Activated naive CD4-positive, alpha-beta T cell treated with anti-CD3 and anti-CD28 coated beads, Interleukin-2, amount 50 U/mL, for 16 hours (primary cell): ENCODE data around the gene BRSK1.

Source experiments
- DNase-seq: peaks from one replicate; pipeline ENCODE4 v3.0.0-alpha.2; 2020

Gene BRSK1

DNA sequence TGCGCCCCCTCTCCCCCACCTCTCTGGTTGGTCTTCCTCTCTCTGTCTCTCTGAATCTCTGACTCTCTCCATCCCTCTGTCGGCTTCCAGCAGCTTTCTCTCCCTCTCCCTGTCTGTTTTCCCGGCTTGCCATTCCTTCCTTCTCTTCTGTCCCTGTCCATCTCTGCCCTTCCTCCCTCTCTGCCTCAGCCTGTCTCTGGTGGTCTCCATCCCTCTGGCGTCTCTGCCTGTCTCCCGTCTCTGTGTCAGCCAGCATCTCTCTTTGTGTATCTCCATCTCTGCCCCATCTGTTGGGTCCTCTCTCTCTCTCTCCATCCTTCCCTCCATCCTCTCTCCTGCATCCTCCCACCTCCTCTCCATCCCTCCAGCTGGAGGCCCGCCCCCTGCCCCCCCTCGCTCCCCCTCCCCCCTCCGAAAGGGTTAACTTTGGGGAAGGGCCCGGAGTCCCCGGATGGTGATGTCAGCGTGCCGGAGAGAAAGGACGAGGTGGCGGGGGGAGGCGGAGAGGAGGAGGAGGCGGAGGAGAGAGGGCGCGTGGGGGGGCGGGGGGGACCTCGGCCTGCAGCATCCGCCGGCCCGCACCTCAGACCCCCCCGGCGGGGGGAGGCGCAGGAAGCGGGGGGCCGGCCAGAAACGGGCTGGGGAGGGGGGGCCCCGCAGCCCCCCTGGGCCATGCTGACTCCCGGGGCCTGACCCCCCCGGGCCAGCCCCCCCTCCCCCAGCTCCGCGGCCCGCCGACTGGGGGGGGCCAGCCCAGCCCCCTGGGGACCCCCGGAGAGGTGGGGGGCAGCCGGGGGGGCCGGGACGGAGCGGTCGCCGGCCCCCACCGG lies at the start of gene BRSK1:
BRSK1 (plus strand) TSS at position 450 of the 830 bp plus-strand sequence. CDS start 446 bp downstream, outside the sequence.
- peak; percentile 59 for DNase-seq

DNA sequence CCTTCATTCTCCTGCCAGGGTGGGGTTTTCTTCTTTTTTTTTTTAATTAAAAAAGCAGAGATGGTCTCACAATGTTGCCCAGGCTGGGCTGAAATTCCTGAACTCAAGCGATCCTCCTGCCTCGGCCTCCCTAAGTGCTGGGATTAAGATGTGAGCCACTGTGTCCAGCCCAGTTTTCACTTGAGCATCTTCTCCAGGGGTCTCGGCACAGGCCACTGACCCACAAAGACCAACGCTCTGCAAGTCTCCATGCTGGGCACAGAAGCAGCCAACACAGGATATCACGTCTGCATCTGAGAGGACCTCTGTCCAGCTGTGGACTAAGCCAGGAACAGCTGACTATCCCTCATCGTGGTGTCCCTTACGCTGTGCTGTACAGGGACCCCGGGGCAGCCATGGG lies 45.8 kb upstream of the BRSK1 start:
- no peak for DNase-seq

- no peak for DNase-seq
Observed at GRCh38 chr19:55239004-55239403, 44.8 kb upstream of the BRSK1 start.

DNA sequence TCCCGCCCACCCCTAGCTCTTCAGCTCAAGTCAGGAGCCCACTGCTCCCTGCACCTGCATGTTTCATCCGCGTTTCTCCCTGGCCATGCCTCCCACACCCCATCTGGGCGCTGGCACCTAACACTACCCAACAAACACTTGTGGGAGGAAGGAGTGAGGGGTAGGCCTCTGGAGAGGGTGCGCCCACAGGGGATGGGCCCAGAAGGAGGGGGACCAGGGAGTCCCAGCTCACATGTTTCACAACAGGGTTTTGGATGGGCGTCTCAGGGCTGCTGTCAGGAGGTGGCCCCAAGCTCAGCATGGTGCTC lies 43.1 kb upstream of the BRSK1 start:
- no peak for DNase-seq

GRCh38 chr19:55241143-55241934 lies 42.5 kb upstream of the BRSK1 start:
- DNase-seq = no peak

- no peak for DNase-seq
Observed at GRCh38 chr19:55241935-55242464, 41.8 kb upstream of the BRSK1 start.

DNA sequence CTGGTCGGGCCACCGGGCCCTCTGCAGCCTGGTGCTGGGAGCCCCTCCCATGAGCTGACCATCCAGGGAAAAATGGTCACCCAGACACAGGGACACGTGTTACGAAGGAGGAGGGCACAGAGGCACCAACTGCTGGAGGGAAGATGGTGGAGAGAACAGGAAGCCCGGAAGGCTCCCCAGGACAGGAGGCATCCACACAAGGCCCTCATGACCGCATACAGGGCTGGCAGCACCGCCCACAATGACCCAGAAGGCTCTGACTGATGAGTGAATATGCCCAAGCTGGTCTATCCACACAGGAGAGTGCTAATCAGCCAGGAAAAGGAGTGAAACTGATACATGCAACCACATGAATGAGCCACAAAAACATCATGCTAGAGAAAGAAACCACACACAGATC lies 41.3 kb upstream of the BRSK1 start:
- no peak for DNase-seq

GRCh38 chr19:55244004-55244680 lies 39.7 kb upstream of the BRSK1 start:
- DNase-seq = no peak

DNA sequence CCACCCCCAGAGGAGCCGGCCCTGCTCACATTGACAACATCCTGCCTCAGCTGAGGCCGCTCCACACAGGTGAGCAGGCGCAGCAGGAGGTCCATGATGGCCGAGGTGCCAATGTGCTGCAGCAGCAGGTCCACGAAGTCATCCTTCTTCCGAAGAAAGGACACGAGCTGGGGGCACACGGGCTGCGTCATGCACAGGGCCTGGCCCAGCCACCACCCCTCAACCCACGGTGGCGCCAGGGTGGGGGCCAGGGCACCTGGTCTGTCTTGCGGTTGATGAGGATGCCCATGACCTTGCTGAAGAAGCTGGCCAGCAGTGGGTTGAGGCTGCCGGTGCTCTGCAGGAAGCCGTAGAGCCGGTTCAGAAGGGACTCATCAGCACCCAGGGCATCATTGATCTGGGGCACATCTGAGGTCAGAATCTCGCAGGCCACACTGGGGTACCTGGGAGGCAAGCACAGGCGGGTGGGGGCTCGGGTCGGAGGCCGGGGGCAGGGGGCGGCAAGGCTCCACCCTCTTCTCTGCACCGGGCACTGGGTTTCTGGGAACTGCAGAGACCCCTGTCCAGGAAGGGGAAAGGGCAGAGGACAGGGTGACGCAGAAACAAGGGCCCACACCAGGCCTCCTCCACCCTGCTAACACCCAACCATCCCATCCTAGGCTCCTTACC lies 38.4 kb upstream of the BRSK1 start:
- no peak for DNase-seq

- DNase-seq = no peak
Observed at GRCh38 chr19:55246462-55247451, 37.0 kb upstream of the BRSK1 start.

- DNase-seq = no peak
Observed at GRCh38 chr19:55247621-55248099, 36.1 kb upstream of the BRSK1 start.

- no peak for DNase-seq
Observed at GRCh38 chr19:55248166-55248675, 35.6 kb upstream of the BRSK1 start.

GRCh38 chr19:55248704-55249103 lies 35.1 kb upstream of the BRSK1 start:
- no peak for DNase-seq

GRCh38 chr19:55249841-55250240 lies 34.0 kb upstream of the BRSK1 start:
- DNase-seq = no peak

DNA sequence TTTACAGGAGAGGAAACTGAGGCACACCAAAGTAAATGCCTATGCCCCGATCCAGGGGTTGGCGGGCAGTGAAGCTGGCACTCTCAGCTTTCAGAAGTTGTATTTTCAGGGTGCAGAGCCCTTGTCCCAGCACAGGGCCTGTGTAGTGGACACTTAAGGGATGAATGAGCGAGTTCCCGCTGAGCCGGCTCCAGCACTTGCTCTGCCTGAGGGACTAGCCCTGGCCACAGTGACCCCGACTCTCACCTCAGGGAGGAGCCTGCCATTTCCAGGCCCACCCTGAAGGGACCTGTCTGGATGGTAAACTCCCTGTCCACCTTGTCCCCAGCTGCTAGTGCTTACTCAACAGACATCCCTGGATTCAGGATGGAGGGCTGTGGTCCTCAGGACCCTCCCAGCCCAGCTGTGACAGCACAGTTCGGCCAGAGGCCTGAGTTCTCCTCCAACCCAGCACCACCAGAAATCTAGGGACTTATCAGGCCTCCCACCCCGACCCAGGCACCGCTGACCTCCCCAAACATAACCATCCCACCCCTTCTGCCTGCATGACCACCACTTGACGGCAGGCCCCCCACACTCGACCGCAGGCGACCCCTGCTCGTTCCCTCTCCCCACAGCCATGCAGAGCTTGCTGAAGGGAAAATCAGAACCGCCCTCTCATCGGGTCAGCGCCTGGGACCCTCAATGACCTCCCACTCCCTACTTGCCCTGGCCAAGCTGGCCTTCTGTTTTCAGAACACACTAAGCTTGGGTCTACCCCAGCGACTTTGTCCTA lies 33.3 kb upstream of the BRSK1 start:
- DNase-seq = no peak

GRCh38 chr19:55251341-55252081 lies 32.3 kb upstream of the BRSK1 start:
- DNase-seq = no peak

DNA sequence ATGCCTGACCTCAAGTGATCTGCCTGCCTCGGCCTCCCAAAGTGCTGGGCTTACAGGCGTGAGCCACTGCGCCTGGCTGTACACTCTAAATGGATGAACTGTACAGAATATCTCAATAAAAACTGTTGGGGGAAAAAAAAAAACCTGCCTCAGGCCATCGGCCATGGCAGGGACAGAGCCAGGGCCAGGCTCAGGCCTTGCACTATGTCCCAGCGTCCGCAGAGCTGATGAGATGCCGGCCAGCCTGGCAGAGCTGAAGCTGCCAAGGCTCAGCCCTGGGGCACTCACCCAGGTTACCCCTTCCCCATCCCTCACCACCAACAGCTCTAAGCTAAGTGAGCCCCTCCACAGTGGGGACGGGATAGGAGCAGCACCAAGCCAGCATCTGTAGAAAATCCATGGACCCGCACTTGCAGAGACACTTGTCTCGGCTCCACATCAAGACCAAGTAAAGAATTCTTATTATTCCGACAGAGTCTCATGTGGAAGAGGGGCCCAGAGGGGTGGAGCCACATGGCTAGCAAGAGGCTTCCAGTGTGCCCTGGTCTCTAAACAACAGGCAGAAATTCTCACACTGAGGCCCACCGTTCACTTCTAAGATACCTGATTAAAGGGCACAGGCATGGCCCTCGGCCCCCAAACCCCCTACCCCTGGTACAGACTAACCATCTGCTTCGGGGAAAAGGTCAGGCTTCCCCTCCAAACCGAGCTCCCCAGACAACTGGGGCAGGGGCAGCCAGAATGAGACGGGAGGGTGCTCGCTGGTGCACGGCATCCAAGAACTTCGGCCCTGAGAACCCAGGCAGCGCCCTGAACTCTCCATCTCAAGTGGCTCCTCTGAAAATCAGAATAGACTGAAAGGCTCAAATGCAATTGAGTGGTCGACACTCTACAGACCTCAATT lies 30.8 kb upstream of the BRSK1 start:
- no peak for DNase-seq

DNA sequence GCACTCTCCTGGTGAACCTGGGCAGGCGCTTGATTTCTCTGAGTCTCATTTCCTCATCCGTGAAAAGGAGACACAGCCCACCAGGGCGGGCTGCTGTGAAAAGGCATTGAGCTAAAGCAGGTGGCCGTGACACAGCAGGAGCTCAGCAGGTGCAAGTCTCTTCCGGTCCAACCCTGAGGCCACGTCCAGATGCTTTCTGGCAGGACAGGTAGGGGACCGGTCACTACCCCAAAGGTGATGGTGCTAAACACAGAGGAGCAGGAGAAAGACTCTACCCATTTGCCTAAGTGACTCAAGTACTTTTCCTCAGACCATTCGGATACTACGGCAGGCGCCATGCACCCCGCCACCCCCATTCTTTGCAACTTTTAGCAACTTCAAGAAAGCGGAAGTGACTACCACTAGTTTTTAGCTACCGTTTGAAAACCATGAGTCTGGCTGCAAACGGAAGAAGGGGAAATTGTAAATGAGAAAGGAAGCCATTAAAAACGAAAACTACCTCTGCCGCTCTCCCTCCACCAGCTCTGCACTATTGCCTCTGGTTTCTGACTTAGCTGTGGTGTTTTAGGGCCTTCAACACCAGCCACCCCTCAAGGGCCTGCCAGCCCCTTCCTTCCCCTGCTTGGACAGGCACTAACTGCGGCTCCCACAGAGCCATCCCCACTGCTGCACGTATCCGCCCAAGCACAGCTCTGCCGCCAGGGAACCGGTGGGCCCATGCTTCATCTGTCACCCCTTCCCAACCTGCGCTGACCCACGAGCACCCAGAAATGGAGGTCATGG lies 29.8 kb upstream of the BRSK1 start:
- DNase-seq = peak; percentile 62
